ENCODE measurements around the gene MAD1L1. TPM values are rescaled to one million over a fixed set of nuclear protein-coding genes. Genes with fewer than 3 reads are reported as not detected.

The MAD1L1 gene
- total RNA-seq, 4 donors from 2014 or later, result 8.0 to 52.7 (median 26.7) TPM

DNA sequence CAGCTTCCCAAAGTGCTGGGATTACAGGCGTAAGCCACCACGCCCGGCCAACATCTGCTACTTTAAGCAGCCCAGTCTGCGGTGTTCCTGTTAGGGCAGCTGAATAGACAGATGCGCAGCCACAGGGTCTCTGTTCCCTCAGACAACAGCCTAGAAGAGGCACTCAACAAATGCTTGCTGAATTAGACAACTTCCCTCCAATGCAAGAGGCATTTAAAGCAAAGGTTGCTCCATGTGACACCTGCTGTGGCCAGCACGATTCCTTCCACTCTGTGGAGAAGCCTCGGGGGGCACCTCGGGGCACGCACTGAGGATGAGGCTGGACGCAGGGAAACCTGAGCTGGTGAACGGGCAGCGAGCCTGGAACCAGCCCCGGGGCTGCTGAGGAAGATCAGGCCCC lies 237.8 kb downstream of the MAD1L1 start:
- WGBS, 2 donors (ENCODE audit: low coverage in 1 of 2), result 89% methylated on average over 13 of the region's 13 CpGs; no CpG with 5 or more reads in 1 of the 2 donors
- intact Hi-C loops (cut with DNase I; ENCODE audit: low total_unique reads), result no loop called here
- Histone ChIP-seq H3K4me3 (no peak overlapping the region), H3K4me1 (no peaks in the 10 kb centered on the region), H3K9me3 (no peaks in the 10 kb centered on the region), H3K27me3 (no peaks in the 10 kb centered on the region), H3K27ac (no peak overlapping the region), H3K36me3 (no peaks in the 10 kb centered on the region)
- no peak for DNase-seq
- in situ Hi-C loops (cut with MboI; ENCODE audit: low pct_ligation_motif_present in 1 of 4, low pct_unique_long_range_greater_than_20kb in 1 of 4, low sequenced_read_pairs in 3 of 4), result no loop called here
- TF ChIP-seq POLR2A (IDR thresholded peaks at IDR 0.05) (no peak), EP300 (IDR thresholded peaks at IDR 0.05; ENCODE audit: low read depth) (no peak), POLR2AphosphoS5 (IDR thresholded peaks at IDR 0.05) (no peak)
- TF ChIP-seq, protein P1, sequence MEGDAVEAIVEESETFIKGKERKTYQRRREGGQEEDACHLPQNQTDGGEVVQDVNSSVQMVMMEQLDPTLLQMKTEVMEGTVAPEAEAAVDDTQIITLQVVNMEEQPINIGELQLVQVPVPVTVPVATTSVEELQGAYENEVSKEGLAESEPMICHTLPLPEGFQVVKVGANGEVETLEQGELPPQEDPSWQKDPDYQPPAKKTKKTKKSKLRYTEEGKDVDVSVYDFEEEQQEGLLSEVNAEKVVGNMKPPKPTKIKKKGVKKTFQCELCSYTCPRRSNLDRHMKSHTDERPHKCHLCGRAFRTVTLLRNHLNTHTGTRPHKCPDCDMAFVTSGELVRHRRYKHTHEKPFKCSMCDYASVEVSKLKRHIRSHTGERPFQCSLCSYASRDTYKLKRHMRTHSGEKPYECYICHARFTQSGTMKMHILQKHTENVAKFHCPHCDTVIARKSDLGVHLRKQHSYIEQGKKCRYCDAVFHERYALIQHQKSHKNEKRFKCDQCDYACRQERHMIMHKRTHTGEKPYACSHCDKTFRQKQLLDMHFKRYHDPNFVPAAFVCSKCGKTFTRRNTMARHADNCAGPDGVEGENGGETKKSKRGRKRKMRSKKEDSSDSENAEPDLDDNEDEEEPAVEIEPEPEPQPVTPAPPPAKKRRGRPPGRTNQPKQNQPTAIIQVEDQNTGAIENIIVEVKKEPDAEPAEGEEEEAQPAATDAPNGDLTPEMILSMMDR (IDR thresholded peaks at IDR 0.05), result no peak

DNA sequence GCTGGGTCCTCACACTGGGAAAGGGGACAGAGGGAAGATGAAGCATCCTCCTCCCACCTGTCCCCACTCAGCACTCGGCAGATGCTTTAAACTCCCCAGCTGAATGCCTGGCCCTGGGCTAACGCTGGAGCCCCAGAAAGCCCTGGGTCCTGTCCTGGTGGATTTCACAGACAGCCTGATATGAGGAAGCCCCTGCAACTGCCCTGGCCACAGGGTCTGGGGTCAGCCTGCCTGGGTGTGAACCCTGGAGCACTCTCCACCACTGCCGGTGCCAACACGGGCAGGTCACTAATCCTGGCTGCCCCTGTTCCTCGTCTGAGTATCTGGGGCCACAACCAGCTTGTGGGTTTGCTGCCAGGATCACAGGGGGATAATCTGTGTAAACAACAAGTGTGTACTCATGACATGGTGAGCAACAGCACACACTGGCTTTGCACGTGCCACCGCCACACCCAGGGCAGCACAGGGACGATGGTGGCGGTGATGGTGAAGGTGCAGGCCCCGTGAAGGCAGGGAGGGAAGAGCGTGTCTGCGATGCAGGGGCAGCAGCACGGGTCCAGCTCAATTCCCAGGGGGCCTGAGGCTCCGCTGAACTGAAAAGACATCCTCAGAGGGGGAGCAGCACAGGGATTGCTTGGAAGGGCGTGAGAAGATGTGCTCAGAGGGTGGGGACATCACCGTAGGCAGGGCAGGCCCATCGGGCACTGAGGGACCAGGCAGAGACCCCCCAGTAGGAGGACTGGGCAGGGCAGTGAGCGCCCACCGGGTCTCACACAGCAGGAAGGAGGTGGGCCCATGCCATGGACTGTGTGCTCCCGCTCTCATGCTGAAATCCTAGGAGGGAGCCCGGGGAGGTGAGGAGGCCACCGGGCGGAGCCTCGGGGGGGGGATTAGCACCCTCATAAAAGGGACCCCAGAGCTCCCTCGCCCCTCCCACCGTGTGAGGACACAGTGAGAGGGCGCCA lies 238.7 kb downstream of the MAD1L1 start:
- H3K4me3 ChIP-seq, result no peak overlapping the region
- H3K27me3 ChIP-seq, result no peaks in the 10 kb centered on the region
- no peaks in the 10 kb centered on the region for H3K36me3 ChIP-seq
- H3K9me3 ChIP-seq, result no peaks in the 10 kb centered on the region
- DNase-seq, result no peak
- WGBS, 2 donors (ENCODE audit: low coverage in 1 of 2), result 73% methylated on average over 27 of the region's 27 CpGs; no CpG with 5 or more reads in 1 of the 2 donors
- no peaks in the 10 kb centered on the region for H3K4me1 ChIP-seq
- H3K27ac ChIP-seq, result no peak overlapping the region
- in situ Hi-C loops (cut with MboI; ENCODE audit: low pct_ligation_motif_present in 1 of 4, low pct_unique_long_range_greater_than_20kb in 1 of 4, low sequenced_read_pairs in 3 of 4), result no loop called here
- TF ChIP-seq, protein P1 (IDR thresholded peaks at IDR 0.05), result no peak
- TF ChIP-seq POLR2AphosphoS5 (IDR thresholded peaks at IDR 0.05), result no peak
- no peak for TF ChIP-seq EP300 (IDR thresholded peaks at IDR 0.05; ENCODE audit: low read depth)
- TF ChIP-seq POLR2A (IDR thresholded peaks at IDR 0.05), result no peak
- intact Hi-C loops (cut with DNase I; ENCODE audit: low total_unique reads), result no loop called here

DNA sequence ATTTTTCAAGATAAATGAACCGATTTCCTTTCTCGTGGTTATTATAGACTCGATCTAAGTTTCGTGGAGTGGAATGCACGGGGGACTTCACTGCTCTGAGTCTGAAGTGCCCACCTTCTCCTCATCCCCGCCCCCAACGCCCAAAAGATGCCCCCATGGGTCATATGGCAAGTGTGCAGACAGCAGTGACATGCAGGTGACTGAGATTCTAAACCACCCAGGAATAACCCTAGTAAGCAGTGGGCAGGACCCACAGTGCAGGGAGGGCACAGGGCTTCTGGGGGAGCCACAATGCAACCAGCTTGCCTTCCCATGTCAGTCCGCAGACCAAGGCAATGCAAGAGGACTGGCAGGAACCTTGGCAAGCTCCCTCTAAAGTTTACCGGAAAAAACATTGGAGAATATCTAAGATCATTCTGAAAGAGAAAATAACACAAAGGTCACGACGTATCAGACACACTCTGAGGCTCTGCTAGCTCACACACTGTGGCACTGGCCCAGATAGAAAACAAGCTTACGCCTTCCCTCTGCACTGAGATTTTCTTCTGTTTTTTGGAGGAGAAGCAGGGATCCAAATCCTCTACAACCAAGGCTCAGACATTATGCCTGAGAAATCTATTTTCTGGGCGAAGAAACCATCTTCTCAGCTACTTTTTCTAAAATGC lies 239.6 kb downstream of the MAD1L1 start:
- Histone ChIP-seq H3K27me3 (no peaks in the 10 kb centered on the region), H3K9me3 (no peaks in the 10 kb centered on the region), H3K4me3 (no peak overlapping the region), H3K27ac (no peak overlapping the region), H3K36me3 (no peaks in the 10 kb centered on the region), H3K4me1 (no peaks in the 10 kb centered on the region)
- DNase-seq, result no peak
- intact Hi-C loops (cut with DNase I; ENCODE audit: low total_unique reads), result no loop called here
- in situ Hi-C loops (cut with MboI; ENCODE audit: low pct_ligation_motif_present in 1 of 4, low pct_unique_long_range_greater_than_20kb in 1 of 4, low sequenced_read_pairs in 3 of 4), result no loop called here
- WGBS, 2 donors (ENCODE audit: low coverage in 1 of 2), result 75 to 80% methylated on average over 7 to 13 of the region's 13 CpGs
- TF ChIP-seq EP300 (IDR thresholded peaks at IDR 0.05; ENCODE audit: low read depth) (no peak), POLR2A (IDR thresholded peaks at IDR 0.05) (no peak), POLR2AphosphoS5 (IDR thresholded peaks at IDR 0.05) (no peak)
- TF ChIP-seq, protein P1 (IDR thresholded peaks at IDR 0.05), result no peak

DNA sequence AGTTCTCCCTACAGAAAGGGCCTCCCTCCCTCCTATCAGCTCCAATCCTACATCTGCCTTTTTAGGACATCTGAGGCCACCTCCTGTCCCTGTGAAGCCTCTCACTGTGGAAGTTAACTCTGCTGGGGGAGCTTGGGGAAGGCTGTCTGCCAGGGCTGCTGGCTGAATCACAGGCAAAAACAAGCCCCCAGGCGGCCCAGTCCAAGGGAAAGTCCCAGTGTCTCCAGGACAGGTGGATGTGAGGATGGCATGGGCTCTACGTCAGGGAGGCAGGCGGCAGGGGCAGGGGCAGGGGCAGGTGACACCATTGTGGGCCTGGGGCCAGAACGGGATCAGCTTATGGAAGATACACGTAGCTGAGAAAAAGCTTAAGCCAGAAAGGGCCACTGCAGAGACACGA lies 240.2 kb downstream of the MAD1L1 start:
- H3K27me3 ChIP-seq, result no peaks in the 10 kb centered on the region
- intact Hi-C loops (cut with DNase I; ENCODE audit: low total_unique reads), result no loop called here
- no peaks in the 10 kb centered on the region for H3K4me1 ChIP-seq
- H3K9me3 ChIP-seq, result no peaks in the 10 kb centered on the region
- WGBS, 2 donors (ENCODE audit: low coverage in 1 of 2), result 89% methylated on average over 6 of the region's 6 CpGs
- in situ Hi-C loops (cut with MboI; ENCODE audit: low pct_ligation_motif_present in 1 of 4, low pct_unique_long_range_greater_than_20kb in 1 of 4, low sequenced_read_pairs in 3 of 4), result no loop called here
- no peaks in the 10 kb centered on the region for H3K36me3 ChIP-seq
- H3K27ac ChIP-seq, result no peak overlapping the region
- DNase-seq, result no peak
- no peak overlapping the region for H3K4me3 ChIP-seq
- TF ChIP-seq, protein P1 (IDR thresholded peaks at IDR 0.05), result no peak
- TF ChIP-seq POLR2A (IDR thresholded peaks at IDR 0.05) (no peak), POLR2AphosphoS5 (IDR thresholded peaks at IDR 0.05) (no peak), EP300 (IDR thresholded peaks at IDR 0.05; ENCODE audit: low read depth) (no peak)
